Duodenal mucosa (tissue), 2 donors: ENCODE measurements around the gene MORC3.

Experiments
- H3K27ac ChIP-seq: one replicate; pipeline ENCODE4 v1.7.0; 2013; ENCODE audit warnings: low read depth, low read length
- H3K27me3 ChIP-seq, 2 donors: one replicate each; pipeline ENCODE4 v1.7.0; 2013; ENCODE audit warnings: low read length in 2 of 2, control low read depth in 1 of 2; ENCODE audit not compliant: insufficient read depth in 2 of 2, control insufficient read depth in 1 of 2
- H3K36me3 ChIP-seq, 2 donors: one replicate each; pipeline ENCODE4 v1.7.0; 2013; ENCODE audit warnings: low read length in 2 of 2, control low read depth in 1 of 2; ENCODE audit not compliant: insufficient read depth in 2 of 2, control insufficient read depth in 1 of 2
- H3K4me1 ChIP-seq, 2 donors: one replicate each; pipeline ENCODE4 v1.7.0; 2013; ENCODE audit warnings: low read length in 2 of 2, control low read depth in 1 of 2; ENCODE audit not compliant: insufficient read depth in 2 of 2, control insufficient read depth in 1 of 2
- H3K4me3 ChIP-seq, 2 donors: one replicate each; pipeline ENCODE4 v1.7.0; 2013; ENCODE audit warnings: low read length in 2 of 2, low read depth in 1 of 2
- H3K9ac ChIP-seq, 2 donors: one replicate each; pipeline ENCODE4 v1.7.0; 2013; ENCODE audit warnings: low read length in 2 of 2, low read depth in 1 of 2
- H3K9me3 ChIP-seq, 2 donors: one replicate each; pipeline ENCODE4 v1.7.0; 2013; ENCODE audit warnings: low read length in 2 of 2, control low read depth in 1 of 2; ENCODE audit not compliant: control insufficient read depth in 1 of 2

MORC3 gene

GRCh38 chr21:36350282-36350910, 30.4 kb downstream of the MORC3 start:
- no peaks in the 10 kb centered on the region for H3K9me3 ChIP-seq
- H3K27ac ChIP-seq, result no peak overlapping the region
- H3K36me3 ChIP-seq, result peaks cover 27 to 76% of the 10 kb centered on the region in 2 donors
- no peak overlapping the region for H3K4me3 ChIP-seq
- H3K9ac ChIP-seq, result no peak overlapping the region
- no peaks in the 10 kb centered on the region for H3K27me3 ChIP-seq
- no peaks in the 10 kb centered on the region for H3K4me1 ChIP-seq

- Histone ChIP-seq H3K9me3 (no peaks in the 10 kb centered on the region), H3K9ac (no peak overlapping the region), H3K36me3 (peaks cover 28 to 61% of the 10 kb centered on the region in 2 donors), H3K27ac (no peak overlapping the region), H3K4me1 (no peaks in the 10 kb centered on the region), H3K4me3 (no peak overlapping the region), H3K27me3 (no peaks in the 10 kb centered on the region)
These were observed 35.1 kb downstream of the MORC3 start for GRCh38 chr21:36354918-36355680.

- no peak overlapping the region for H3K27ac ChIP-seq
- H3K27me3 ChIP-seq, result no peaks in the 10 kb centered on the region
- H3K9ac ChIP-seq, result no peak overlapping the region
- H3K36me3 ChIP-seq, result peaks cover 30 to 63% of the 10 kb centered on the region in 2 donors
- H3K9me3 ChIP-seq, result no peaks in the 10 kb centered on the region
- H3K4me1 ChIP-seq, result no peaks in the 10 kb centered on the region
- H3K4me3 ChIP-seq, result no peak overlapping the region
These were observed 35.9 kb downstream of the MORC3 start for GRCh38 chr21:36355868-36356267.

- Histone ChIP-seq H3K9me3 (no peaks in the 10 kb centered on the region), H3K36me3 (peaks cover 38 to 68% of the 10 kb centered on the region in 2 donors)
These were observed 39.2 kb downstream of the MORC3 start for GRCh38 chr21:36359185-36359584.

GRCh38 chr21:36369064-36369685, 49.2 kb downstream of the MORC3 start:
- no peak overlapping the region for H3K9ac ChIP-seq

More at GRCh38 chr21:36359185-36359584, 39.2 kb downstream of the MORC3 start:
- Histone ChIP-seq H3K27ac (no peak overlapping the region), H3K4me1 (no peaks in the 10 kb centered on the region), H3K27me3 (no peaks in the 10 kb centered on the region), H3K9ac (no peak overlapping the region), H3K4me3 (no peak overlapping the region)

GRCh38 chr21:36375994-36376393, 56.0 kb downstream of the MORC3 start:
- Histone ChIP-seq H3K9me3 (no peaks in the 10 kb centered on the region), H3K27ac (no peak overlapping the region), H3K4me1 (no peaks in the 10 kb centered on the region), H3K27me3 (no peaks in the 10 kb centered on the region), H3K36me3 (peaks cover 19 to 53% of the 10 kb centered on the region in 2 donors), H3K9ac (no peak overlapping the region), H3K4me3 (no peak overlapping the region)

More at GRCh38 chr21:36369064-36369685, 49.2 kb downstream of the MORC3 start:
- peaks cover 37 to 86% of the 10 kb centered on the region in 2 donors for H3K36me3 ChIP-seq
- no peak overlapping the region for H3K27ac ChIP-seq
- no peaks in the 10 kb centered on the region for H3K9me3 ChIP-seq
- H3K4me1 ChIP-seq, result no peaks in the 10 kb centered on the region
- no peaks in the 10 kb centered on the region for H3K27me3 ChIP-seq
- H3K4me3 ChIP-seq, result no peak overlapping the region

- no peaks in the 10 kb centered on the region for H3K9me3 ChIP-seq
- no peaks in the 10 kb centered on the region for H3K27me3 ChIP-seq
- no peaks in the 10 kb centered on the region for H3K4me1 ChIP-seq
- H3K9ac ChIP-seq, result no peak overlapping the region
- no peak overlapping the region for H3K4me3 ChIP-seq
- H3K27ac ChIP-seq, result no peak overlapping the region
- H3K36me3 ChIP-seq, result peaks cover 15 to 45% of the 10 kb centered on the region in 2 donors
These were observed 57.4 kb downstream of the MORC3 start for GRCh38 chr21:36377391-36377842.

- H3K27ac ChIP-seq, result no peak overlapping the region
- H3K9me3 ChIP-seq, result no peaks in the 10 kb centered on the region
- no peaks in the 10 kb centered on the region for H3K27me3 ChIP-seq
- H3K36me3 ChIP-seq, result peaks cover 10 to 28% of the 10 kb centered on the region in 2 donors
- no peak overlapping the region for H3K4me3 ChIP-seq
- H3K9ac ChIP-seq, result no peak overlapping the region
- H3K4me1 ChIP-seq, result no peaks in the 10 kb centered on the region
These were observed 59.3 kb downstream of the MORC3 start for GRCh38 chr21:36379251-36379650.

GRCh38 chr21:36381841-36382589, 62.0 kb downstream of the MORC3 start:
- Histone ChIP-seq H3K4me3 (no peak overlapping the region), H3K27me3 (no peaks in the 10 kb centered on the region), H3K4me1 (peaks cover 0 to 6% of the 10 kb centered on the region in 2 donors), H3K9me3 (no peaks in the 10 kb centered on the region), H3K9ac (no peak overlapping the region), H3K27ac (no peak overlapping the region), H3K36me3 (peaks cover 10% of the 10 kb centered on the region in 2 donors)
